Activated CD4-positive, alpha-beta T cell treated with anti-CD3 and anti-CD28 coated beads, Interleukin-2, amount 50 U/mL, for 4 hours (primary cell): ENCODE measurements around the gene BAIAP3.
"Not testable (repeated sequence)": the region's sequence is repeated elsewhere in the genome, so short reads cannot be mapped to it uniquely, and the experiment has no call there.

Source experiments
- DNase-seq, 2 experiments: peaks; one replicate each; pipeline ENCODE4 v3.0.0-alpha.2; 2020

The BAIAP3 gene, protein sequence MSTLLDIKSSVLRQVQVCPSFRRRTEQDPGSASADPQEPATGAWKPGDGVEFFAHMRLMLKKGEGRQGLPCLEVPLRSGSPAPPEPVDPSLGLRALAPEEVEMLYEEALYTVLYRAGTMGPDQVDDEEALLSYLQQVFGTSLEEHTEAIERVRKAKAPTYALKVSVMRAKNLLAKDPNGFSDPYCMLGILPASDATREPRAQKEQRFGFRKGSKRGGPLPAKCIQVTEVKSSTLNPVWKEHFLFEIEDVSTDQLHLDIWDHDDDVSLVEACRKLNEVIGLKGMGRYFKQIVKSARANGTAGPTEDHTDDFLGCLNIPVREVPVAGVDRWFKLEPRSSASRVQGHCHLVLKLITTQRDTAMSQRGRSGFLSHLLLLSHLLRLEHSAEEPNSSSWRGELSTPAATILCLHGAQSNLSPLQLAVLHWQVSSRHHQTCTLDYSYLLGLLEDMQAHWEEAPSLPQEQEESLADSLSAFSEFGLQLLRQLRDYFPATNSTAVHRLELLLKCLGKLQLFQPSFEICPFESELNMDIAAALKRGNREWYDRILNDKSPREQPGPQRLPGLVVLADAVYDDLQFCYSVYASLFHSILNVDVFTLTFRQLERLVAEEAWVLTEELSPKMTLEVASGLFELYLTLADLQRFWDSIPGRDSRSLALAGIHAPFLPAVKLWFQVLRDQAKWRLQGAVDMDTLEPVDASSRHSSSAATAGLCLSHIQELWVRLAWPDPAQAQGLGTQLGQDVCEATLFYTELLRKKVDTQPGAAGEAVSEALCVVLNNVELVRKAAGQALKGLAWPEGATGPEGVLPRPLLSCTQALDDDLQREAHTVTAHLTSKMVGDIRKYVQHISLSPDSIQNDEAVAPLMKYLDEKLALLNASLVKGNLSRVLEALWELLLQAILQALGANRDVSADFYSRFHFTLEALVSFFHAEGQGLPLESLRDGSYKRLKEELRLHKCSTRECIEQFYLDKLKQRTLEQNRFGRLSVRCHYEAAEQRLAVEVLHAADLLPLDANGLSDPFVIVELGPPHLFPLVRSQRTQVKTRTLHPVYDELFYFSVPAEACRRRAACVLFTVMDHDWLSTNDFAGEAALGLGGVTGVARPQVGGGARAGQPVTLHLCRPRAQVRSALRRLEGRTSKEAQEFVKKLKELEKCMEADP

DNA sequence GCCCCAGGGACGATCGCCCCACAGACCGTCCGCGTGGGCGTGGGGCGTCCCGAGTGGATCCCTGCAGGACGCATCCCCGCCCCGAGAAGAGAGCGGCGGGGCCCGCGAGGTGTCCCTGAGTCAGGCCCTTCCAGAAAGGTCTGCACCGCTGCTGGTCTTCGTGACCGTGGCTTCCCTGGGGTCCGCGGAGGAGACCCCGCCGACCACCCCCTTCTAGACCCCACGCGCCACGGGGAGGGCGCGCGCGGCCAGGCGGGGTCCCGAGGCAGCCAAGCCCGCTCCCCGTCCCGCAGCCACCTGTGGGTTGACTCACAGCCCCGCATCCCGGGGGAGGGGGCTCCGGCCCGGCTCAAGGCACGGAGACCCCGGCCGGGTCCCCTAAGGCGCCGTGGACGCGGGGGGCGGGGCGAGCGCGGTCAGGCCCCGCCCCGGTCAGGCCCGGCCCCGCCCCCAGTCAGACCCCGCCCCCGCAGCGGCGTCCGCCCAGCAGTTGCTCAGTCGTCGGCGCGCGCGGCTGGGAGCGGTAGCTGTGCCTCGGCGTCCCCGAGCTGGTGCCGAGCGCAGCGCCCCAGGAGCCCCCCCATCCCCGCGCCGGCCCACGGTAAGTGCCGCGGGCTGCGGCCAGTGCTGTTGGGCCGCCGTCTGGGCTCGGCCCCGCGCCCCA, at the start of gene BAIAP3:
Gene BAIAP3, plus strand, starts transcription at position 497 of the 664 bp plus-strand sequence. CDS start 4,905 bp downstream, outside the sequence.
- peak in 1 of 2 experiments; percentile 24 for DNase-seq

DNA sequence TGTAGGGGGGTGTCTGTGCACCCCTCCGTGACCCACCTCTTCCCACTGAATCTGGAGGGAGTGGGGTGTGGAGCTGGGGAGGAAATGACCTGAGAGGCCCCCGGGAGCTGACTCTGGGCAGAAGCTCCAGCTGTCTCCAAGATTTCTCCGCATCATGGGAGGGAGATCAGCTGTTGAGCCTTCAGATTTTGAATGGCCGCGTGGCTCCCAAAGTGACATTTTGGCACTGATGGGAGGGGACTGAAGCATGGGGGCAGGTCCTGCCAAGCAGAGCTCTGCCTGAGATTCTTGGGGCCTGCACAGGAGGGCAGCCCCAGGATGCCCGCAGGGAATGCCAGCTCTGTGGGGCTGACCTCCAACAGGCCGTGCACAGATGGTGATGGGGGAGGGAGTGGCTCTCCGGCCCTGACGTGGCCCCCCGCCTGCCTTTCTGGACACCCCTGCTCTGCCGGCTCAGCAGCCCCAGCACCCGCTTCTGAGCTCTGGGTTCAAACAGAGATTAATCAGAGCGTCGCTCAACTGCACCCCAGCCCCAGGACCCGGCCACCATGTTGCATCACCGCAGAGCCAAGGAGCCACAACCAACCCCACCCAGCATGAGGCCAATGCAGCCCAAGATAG, 49.3 kb upstream of the BAIAP3 start:
- DNase-seq, result no peak

DNA sequence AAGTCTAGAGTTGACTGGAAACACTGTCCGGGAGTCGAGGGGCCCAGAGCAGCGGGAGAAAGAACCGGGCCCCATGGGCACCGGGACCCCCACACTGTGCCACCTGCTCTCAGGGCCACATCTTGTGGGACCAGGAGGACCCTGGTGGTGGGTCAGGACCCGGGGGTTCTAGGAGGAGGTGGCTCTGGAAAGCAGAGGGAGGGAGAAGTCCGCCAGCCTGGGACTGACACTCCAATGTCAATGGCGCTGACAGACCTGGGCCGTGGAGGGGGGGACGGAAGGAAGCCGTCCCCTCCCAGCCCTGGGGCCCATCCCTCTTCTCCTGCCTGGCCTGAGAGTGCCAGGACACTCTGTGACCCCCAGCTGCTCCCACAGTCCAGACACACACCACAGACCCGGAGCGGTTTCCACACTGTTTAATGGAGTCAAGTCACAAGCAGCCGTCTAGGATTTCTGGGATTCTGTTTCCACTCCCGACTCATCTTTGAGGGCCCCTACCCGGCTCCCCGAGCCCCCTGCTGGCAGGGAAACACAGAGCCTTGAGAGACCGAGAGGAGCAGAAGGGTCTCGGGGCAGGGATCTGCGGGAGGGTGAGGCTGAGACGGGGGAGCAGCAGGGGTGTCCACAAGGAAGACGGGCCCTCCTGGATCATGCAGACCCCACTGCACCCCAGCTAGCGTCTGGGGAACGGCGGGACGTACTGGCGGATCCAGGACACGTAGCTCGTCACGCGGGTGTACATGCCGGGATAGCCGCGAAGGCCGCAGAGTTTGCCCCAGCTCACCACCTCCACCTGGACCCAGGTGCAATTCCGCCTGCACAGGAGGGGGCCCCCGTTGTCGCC, 47.6 kb upstream of the BAIAP3 start:
- DNase-seq, result no peak

DNA sequence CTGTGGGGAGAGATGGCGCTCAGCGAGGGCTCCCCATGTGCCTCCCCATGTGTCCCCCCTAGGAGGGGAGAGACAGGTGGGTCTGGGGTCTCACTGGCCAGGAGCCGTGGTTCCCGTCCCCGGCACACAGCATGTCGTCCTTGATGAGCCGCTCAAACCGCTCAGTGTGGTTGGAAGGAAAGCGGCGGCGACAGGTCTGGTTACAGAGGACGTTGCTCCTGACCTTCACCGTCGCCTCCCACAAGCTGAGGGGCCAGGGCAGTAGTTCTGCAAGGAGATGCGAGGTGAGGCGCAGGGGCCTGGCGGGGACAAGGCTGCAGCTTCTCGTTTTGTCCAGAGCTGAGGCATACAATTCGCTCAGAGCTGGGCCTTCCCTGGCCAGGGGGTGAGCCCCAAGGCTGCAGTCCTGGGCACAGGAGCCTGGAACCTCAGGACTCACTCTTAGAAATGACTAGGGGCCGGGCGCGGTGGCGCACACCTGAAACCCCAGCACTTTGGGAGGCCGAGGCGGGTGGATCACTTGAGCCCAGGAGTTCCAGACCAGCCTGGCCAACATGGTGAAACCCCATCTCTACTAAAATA, 46.8 kb upstream of the BAIAP3 start:
- no peak for DNase-seq

DNA sequence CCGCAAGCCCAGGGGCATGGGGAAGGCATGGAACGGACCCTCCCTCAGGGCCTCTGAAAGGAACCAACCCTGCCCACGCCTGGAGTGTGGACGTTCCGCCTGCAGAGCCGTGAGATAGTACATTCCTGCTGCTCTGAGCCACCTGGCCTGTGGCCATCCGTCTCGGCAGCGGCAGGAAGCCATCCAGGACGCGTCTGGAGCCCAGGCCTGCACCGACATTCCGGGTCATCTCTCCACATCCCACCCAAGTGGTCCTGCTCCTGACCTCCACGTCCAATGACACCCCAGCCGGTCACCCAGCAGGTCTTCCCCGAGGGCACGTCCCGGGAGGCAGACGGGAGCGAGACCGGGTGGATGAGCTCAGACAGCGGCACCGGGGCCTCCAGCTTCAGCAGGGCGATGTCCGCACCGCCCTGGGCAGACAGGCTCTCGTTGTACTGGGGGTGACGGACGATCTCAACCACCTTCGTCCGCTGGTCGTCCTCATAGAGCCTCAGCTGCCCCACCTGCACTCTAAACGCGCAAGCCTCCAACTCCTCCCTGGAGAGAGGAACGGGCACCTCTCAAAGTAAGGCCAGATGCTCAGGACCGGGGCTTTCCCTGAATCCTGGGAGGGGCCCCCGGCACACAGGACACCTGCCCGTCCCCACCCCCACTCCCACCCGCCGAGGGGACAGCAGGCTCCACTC, 45.3 kb upstream of the BAIAP3 start:
- DNase-seq, result no peak

DNA sequence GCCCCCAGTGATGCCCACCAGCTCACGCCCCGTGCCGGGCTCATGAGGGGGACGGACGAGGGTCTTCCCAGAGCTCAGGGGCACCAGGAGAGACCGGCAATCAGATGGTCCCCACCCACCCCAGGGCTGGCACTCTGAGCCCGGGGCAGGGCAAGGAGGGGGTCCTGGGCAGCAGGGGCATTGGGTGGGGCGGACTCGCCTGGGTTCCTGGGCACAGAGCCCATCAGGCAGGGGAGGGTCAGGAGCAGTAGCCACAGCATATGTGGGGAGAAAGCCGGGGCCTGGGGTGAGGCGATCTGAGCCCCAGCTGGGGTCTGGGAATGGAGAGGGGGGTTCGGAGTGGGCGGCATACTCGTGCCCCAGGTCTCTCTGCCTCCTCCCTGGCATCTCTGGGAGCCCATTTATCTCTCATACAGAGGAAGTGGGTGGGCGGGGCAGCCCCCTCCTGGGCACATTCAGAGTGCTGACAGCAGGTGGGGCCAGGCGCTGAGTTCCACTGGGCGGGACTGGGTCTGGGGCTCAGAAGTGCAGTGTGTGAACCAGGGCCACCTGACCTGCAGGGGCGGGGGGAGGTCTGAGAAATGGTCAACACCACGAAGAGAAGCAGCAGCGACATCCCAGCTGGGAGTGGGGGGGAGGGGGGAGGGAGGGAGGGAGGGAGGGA, 44.5 kb upstream of the BAIAP3 start:
- no peak for DNase-seq

DNA sequence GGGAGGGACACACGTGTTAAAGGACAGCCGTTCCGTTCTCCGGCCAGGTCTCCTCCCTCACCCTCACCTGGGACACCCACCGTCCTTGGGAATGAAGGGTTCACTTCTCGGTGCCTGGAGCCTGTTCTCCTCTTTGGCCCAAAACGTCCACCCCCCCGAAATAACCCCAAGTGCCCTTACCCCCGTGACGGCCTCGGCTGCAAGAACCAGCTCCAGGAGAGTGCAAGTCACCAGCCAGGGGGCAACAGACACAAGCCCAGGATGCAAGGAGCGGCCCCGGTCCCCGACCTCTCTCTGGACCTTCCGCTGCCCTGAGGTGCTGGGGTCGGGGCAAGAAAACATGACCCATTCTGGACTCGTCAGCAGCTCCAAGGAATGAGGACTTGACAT, 44.0 kb upstream of the BAIAP3 start:
- DNase-seq, result no peak

DNA sequence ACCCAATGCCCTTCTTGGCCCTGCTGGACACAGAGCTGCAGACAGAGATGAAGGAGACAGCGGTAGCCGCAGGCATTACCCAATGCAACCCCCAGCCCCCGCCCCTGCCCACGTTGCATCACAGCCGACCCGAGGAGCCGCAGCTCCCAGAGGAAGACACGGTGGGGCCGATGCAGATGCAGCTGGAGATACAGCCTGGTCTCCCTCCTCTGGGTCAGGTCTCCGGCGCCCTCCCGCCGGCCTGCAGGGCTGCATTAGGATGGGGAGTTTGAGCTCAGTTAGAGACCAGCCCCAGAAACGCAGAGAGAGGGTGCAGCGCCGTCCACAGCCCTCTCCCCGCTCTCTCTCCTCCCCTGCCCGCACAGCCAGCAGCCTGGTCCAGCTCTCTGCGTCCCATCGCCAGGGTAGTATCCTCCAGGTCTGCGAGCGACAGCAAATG, 43.4 kb upstream of the BAIAP3 start:
- DNase-seq, result no peak

DNA sequence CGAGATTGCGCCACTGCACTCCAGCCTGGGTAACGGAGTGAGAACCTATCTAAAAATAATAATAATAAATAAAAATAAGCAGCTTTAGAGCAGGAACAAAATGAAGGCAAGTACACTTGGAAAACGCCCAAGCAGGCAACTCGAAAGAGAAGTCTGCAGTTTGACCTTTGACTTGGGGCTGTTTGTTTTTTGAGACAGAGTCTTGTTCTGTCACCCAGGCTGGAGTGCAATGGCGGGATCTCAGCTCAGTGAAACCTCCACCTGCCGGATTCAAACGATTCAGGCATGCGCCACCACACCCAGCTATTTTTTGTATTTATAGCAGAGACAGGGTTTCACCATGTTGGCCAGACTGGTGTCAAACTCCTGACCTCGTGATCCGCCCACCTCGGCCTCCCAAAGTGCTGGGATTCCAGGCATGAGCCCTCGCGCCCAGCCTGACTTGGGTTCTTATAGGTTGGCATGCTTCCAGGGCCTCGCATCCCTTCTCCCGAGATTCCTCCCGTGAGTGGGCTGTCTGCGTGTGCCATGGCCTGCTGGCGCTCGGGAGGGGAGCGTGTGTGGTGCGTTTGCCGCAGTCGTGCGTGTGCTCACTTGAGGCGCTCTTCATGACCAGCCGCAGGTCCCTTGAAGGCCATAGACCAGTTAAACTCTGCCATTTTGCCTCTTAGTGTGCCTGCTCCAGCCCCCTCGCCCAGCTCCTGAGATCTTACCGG, 42.4 kb upstream of the BAIAP3 start:
- no peak for DNase-seq

DNA sequence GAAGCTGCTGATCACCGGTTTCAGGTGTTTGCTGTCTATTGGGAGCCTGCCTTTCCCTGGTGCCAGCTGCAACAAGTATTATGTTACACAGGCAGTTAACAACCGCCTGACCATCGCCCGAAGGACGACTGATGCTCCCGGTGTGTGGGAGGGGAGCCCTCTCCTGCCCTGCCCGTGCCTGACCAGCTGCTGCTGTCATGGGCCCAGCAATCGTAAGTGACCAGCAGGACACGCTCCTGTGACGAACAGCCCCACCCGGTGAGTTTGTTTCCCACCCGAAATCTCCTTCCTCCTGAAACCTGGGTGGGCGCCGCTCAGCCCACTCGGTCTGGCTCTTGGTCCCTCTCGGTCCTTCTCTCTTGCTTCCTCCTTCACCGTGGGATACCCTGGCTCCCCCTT, 41.9 kb upstream of the BAIAP3 start:
- no peak for DNase-seq

DNA sequence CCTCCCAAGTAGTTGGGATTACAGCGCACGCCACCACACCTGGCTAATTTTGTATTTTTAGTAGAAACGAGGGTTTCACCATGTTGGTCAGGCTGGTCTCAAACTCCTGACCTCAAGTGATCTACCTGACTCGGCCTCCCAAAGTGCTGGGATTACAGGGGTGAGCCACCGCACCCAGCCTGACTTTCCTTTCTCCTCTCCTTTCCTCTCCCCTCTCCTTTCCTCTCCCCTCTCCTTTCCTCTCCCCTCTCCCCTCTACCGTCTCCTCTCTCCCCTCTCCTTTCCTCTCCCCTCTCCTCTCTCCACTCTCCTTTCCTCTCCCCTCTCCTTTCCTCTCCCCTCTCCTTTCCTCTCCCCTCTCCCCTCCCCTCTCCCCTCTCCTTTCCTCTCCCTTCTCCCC, 41.2 kb upstream of the BAIAP3 start:
- DNase-seq, result not testable (repeated sequence)

DNA sequence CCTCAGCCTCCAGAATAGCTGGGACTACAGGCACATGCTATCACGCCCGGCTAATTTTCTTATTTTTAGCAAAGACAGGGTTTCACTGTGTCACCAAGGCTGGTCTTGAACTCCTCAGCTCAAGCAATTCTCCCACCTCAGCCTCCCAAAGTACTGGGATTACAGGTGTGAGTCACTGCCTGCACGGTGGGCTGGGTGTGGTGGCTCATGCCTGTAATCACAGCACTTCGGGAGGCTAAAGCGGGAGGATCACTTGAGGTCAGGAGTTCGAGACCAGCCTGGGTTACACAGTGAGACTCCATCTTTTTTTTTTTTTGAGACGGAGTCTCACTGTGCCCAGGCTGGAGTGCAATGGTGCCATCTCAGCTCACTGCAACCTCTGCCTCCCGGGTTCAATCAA, 40.6 kb upstream of the BAIAP3 start:
- DNase-seq, result not testable (repeated sequence)

DNA sequence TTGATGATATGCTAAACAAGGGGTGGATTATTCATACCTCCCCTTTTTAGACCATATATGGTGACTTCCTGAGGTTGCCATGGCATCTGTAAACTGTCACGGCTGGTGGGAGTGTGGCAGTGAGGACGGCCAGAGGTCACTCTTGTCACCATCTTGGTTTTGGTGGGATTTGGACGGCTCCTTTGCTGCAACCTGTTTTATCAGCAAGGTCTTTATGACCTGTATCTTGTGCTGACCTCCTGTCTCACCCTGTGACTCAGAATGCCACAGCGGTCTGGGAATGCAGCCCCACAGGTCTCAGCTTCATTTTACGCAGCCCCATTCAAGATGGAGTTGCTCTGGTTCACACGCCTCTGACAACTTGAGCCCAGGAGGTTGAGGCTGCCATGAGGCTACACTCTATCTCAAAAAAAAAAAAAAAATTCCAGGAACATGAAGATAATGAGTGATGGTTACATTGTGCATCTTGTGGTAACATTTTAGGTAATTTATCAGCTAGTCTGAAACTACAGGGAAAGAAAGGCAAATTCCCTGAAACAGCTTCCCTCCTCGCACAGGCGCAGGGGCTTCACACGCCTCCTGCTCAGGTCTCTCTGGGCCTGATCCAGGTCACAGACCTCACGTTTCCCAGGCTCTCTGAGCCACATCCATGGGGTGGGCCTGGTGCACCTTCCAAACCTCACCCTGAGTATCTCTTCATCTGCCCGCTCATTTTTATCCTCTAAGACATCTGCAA, 39.4 kb upstream of the BAIAP3 start:
- no peak for DNase-seq

DNA sequence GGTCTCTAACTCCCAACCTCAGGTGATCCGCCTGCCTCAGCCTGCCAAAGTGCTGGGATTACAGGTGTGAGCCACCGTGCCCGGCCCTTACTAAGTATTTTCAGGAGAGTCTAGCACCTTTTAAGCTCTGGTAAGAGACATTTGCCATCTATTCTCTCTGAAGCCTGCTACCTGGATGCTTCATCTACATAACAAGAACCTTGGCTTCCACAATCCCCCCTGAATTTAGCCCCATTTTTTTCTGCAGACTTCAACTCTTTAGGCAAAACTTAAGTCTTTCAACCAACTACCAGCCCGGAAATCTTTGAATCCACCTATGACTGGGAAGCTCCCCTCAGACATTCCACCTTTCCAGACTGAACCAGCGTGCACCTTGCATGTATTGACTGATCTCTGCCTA, 38.0 kb upstream of the BAIAP3 start:
- DNase-seq, result no peak

DNA sequence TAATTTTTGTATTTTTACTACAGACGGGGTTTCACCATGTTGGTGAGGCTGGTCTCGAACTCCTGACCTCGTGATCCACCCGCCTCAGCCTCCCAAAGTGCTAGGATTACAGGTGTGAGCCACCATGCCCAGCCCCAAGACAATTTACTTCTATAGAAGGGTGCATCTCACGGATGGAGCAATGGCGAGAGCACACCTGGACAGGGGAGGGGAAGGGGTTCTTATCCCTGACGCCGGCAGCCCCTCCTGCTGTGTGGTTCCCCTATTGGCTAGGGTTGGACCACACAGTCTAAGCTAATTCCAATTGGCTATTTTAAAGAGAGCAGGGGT, 36.8 kb upstream of the BAIAP3 start:
- DNase-seq, result not testable (repeated sequence)

DNA sequence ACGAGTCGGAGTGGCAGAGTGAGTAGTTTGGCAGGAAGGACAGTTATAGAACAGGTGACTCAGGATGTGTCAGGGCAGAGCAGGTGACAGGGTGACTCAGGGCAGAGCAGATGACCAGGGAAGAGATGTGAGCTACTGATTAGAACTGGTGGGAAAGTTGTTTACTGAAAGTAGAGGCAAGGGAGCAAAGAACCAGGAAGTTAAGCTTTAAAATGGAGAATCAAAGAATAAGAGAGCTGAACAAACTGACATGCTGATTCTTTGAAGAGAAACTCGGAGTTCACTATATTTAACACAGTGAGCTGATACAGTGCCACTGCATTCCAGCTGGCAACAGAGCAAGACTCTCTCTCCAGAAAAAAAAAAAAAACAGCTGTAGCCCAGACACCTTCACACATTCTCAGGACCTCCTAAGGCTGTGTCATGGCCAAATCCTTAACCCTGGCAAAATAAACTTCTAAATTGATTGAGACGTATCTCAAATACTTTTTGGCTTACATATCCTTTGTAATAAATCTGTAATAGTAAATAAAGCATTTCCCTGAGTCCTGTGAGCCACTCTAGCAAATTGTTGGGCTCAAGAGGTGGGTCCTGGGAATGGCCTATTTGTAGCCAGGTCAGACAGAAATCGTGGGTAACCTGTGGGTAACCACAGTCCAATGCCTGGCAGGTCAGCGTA, 36.3 kb upstream of the BAIAP3 start:
- no peak for DNase-seq

DNA sequence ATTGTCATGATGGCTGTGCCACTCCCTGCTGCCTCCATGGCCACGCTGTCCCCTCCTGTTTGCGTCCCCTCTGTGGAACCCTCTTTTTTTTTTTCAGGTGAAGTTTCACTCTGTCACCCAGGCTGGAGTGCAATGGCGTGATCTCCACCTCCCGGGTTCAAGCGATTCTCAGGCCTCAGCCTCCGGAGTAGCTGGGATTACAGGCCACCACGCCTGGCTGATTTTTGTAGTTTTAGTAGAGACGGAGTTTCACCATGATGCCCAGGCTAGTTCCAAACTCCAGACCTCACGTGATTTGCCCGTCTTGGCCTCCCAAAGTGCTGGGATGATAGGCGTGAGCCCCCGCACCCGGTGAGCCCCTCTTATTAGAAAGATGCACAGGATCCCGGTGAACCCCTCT, 35.0 kb upstream of the BAIAP3 start:
- DNase-seq, result no peak
